Glutamatergic neuron (in vitro differentiated cells): ENCODE measurements around the gene ABHD11. TPM values are rescaled to one million over a fixed set of nuclear protein-coding genes. Genes with fewer than 3 reads are reported as not detected.

Experiments
- DNase-seq: peaks from one replicate; pipeline ENCODE4 v3.0.0; 2022
- H3K27ac Mint-ChIP-seq: one replicate; pipeline ENCODE4 v1.8.0; 2020; ENCODE audit warnings: mild to moderate bottlenecking, mixed read lengths, inconsistent platforms; ENCODE audit not compliant: unreplicated experiment
- H3K27me3 Mint-ChIP-seq: one replicate; pipeline ENCODE4 v1.8.0; 2020; ENCODE audit warnings: mild to moderate bottlenecking, moderate library complexity, mixed read lengths, inconsistent platforms; ENCODE audit not compliant: unreplicated experiment
- H3K36me3 Mint-ChIP-seq: one replicate; pipeline ENCODE4 v1.8.0; 2020; ENCODE audit warnings: mild to moderate bottlenecking, mixed read lengths, inconsistent platforms; ENCODE audit not compliant: unreplicated experiment
- H3K4me1 Mint-ChIP-seq: one replicate; pipeline ENCODE4 v1.8.0; 2020; ENCODE audit warnings: mild to moderate bottlenecking, low read depth, mixed read lengths, inconsistent platforms; ENCODE audit not compliant: unreplicated experiment
- H3K4me3 Mint-ChIP-seq: one replicate; pipeline ENCODE4 v1.8.0; 2020; ENCODE audit warnings: mild to moderate bottlenecking, mixed read lengths, inconsistent platforms; ENCODE audit not compliant: unreplicated experiment
- H3K9me3 Mint-ChIP-seq: one replicate; pipeline ENCODE4 v1.8.0; 2020; ENCODE audit warnings: mild to moderate bottlenecking, moderate library complexity, mixed read lengths, inconsistent platforms; ENCODE audit not compliant: unreplicated experiment
- CTCF ChIP-seq: fragments of 200-600 bp; sonication (generic); IDR thresholded peaks from one replicate; pipeline ENCODE4 v1.5.0; 2021; ENCODE audit not compliant: partially characterized antibody, unreplicated experiment
- total RNA-seq: library from RNA; stranded (reverse); fragmentation: NEBNext Ultra II Directional; extraction: Animal tissue kit (Norgen Biotek cat#: 25700); gene quantifications from one replicate; pipeline ENCODE4 v1.2.1, GENCODE V29; 2021; ENCODE audit not compliant: unreplicated experiment

The ABHD11 gene
- total RNA-seq, 1 donor from 2014 or later: 13.9 TPM

- Mint-ChIP-seq H3K9me3 (peaks cover 1% of the 10 kb centered on the region), H3K27ac (no peak overlapping the region), H3K4me3 (no peak overlapping the region), H3K36me3 (peaks cover 5% of the 10 kb centered on the region), H3K27me3 (peaks cover 11% of the 10 kb centered on the region), H3K4me1 (no peaks in the 10 kb centered on the region)
- no peak for DNase-seq
- no peak for TF ChIP-seq CTCF
Observed at GRCh38 chr7:73769481-73770001, 30.9 kb upstream of the ABHD11 start.

- no peaks in the 10 kb centered on the region for H3K4me1 Mint-ChIP-seq
- no peak for DNase-seq
- no peak for TF ChIP-seq CTCF
- H3K4me3 Mint-ChIP-seq: no peak overlapping the region
- no peaks in the 10 kb centered on the region for H3K9me3 Mint-ChIP-seq
- no peak overlapping the region for H3K27ac Mint-ChIP-seq
- H3K27me3 Mint-ChIP-seq: peaks cover 11% of the 10 kb centered on the region
- peaks cover 5% of the 10 kb centered on the region for H3K36me3 Mint-ChIP-seq
Observed at GRCh38 chr7:73768641-73769480, 30.3 kb upstream of the ABHD11 start.

GRCh38 chr7:73766556-73767229 is 28.1 kb upstream of the ABHD11 start:
- Mint-ChIP-seq H3K27ac (no peak overlapping the region), H3K9me3 (no peaks in the 10 kb centered on the region), H3K4me1 (no peaks in the 10 kb centered on the region), H3K36me3 (peaks cover 5% of the 10 kb centered on the region), H3K27me3 (peaks cover 8% of the 10 kb centered on the region), H3K4me3 (no peak overlapping the region)
- no peak for TF ChIP-seq CTCF
- DNase-seq: no peak

GRCh38 chr7:73762659-73762999 is 24.0 kb upstream of the ABHD11 start:
- peaks cover under 1% of the 10 kb centered on the region for H3K36me3 Mint-ChIP-seq
- no peak overlapping the region for H3K4me3 Mint-ChIP-seq
- H3K27ac Mint-ChIP-seq: no peak overlapping the region
- H3K9me3 Mint-ChIP-seq: no peaks in the 10 kb centered on the region
- TF ChIP-seq CTCF: no peak
- DNase-seq: no peak
- peaks cover 3% of the 10 kb centered on the region for H3K27me3 Mint-ChIP-seq
- no peaks in the 10 kb centered on the region for H3K4me1 Mint-ChIP-seq
